SK-N-SH (cell line): ENCODE data around the gene MYH11. TPM values are rescaled to one million over a fixed set of nuclear protein-coding genes. Genes with fewer than 3 reads are reported as not detected.

Source experiments
- CTCF ChIA-PET: fragments of 300-600, 350-600 bp; formaldehyde crosslinking; extraction: SDS; loops from one replicate; lab custom pipeline; 2021; lab: Yijun Ruan, JAX
- POLR2A ChIA-PET: fragments of 350-600 bp; sonication (Branson Sonifier 250); formaldehyde crosslinking; extraction: SDS; loops from one replicate; lab custom pipeline; 2020; ENCODE audit warnings: antibody characterized with exemption, inconsistent platforms; lab: Yijun Ruan, JAX
- DNase-seq: peaks from one replicate; pipeline ENCODE4 v3.0.0; 2012
- H2AFZ ChIP-seq: fragments of 200-600 bp; sonication (generic); 2 replicates; pipeline ENCODE4 v1.8.1; 2016; ENCODE audit warnings: antibody characterized with exemption, mild to moderate bottlenecking, low read depth
- H3F3A ChIP-seq: fragments of 200-600 bp; sonication (generic); replicated peaks from 2 replicates; pipeline ENCODE3; 2016; ENCODE audit warnings: antibody characterized with exemption, mild to moderate bottlenecking; ENCODE audit not compliant: insufficient read depth
- H3K27ac ChIP-seq, 2 experiments: fragments of 200-500 bp in 1 of 2; fragments of 200-600 bp in 1 of 2; sonication (Bioruptor generic) in 1 of 2; sonication (generic), shearing (Covaris generic) in 1 of 2; 2 replicates each; pipeline versions ENCODE4 v1.5.1 to v1.6.1; 2014 to 2016; ENCODE audit warnings: low read depth in 2 of 2, inconsistent platforms in 1 of 2, low read length in 1 of 2, mild to moderate bottlenecking in 1 of 2, mixed read lengths in 1 of 2
- H3K27me3 ChIP-seq: fragments of 200-600 bp; sonication (generic), shearing (Covaris generic); 2 replicates; pipeline ENCODE4 v1.6.1; 2016; ENCODE audit warnings: mixed run types; ENCODE audit not compliant: insufficient read depth
- H3K36me3 ChIP-seq, 2 experiments: fragments of 200-500 bp in 1 of 2; fragments of 200-600 bp in 1 of 2; sonication (Bioruptor generic) in 1 of 2; sonication (generic) in 1 of 2; replicated peaks in 1 of 2; 2 replicates each; pipeline versions ENCODE3 to v1.5.1; 2014 to 2016; ENCODE audit warnings: low read length in 1 of 2, mild to moderate bottlenecking in 1 of 2; ENCODE audit not compliant: insufficient read depth in 2 of 2, control insufficient read depth in 1 of 2
- H3K4me1 ChIP-seq, 2 experiments: fragments of 200-500 bp in 1 of 2; fragments of 200-600 bp in 1 of 2; sonication (Bioruptor generic) in 1 of 2; sonication (generic), shearing (Covaris generic) in 1 of 2; 2 replicates each; pipeline versions ENCODE4 v1.5.1 to v1.6.1; 2014 to 2016; ENCODE audit warnings: low read depth in 1 of 2, low read length in 1 of 2, mixed run types in 1 of 2; ENCODE audit not compliant: insufficient read depth in 2 of 2, control insufficient read depth in 1 of 2
- H3K4me2 ChIP-seq: fragments of 200-600 bp; sonication (generic), shearing (Covaris generic); 2 replicates; pipeline ENCODE4 v1.6.1; 2017; ENCODE audit warnings: mixed run types
- H3K4me3 ChIP-seq, 2 experiments: fragments of 200-500 bp in 1 of 2; fragments of 200-600 bp in 1 of 2; sonication (Bioruptor generic) in 1 of 2; sonication (generic), shearing (Covaris generic) in 1 of 2; 2 replicates each; pipeline versions ENCODE4 v1.5.1 to v1.8.1; 2014 to 2016; ENCODE audit warnings: low read depth in 2 of 2, inconsistent platforms in 1 of 2, low read length in 1 of 2, mild to moderate bottlenecking in 1 of 2, mixed read lengths in 1 of 2, moderate library complexity in 1 of 2
- H3K79me2 ChIP-seq: fragments of 200-600 bp; sonication (generic); 2 replicates; pipeline ENCODE4 v1.8.1; 2017; ENCODE audit warnings: mild to moderate bottlenecking; ENCODE audit not compliant: insufficient read depth
- H3K9ac ChIP-seq: fragments of 200-600 bp; sonication (generic); 2 replicates; pipeline ENCODE4 v1.6.1; 2017; ENCODE audit warnings: mixed run types
- H3K9me2 ChIP-seq: fragments of 200-600 bp; sonication (generic); 2 replicates; pipeline ENCODE4 v1.6.1; 2017; ENCODE audit warnings: mixed run types
- H3K9me3 ChIP-seq: fragments of 200-600 bp; sonication (generic); 2 replicates; pipeline ENCODE4 v1.6.1; 2017; ENCODE audit warnings: mixed run types, mild to moderate bottlenecking, moderate library complexity
- H4K20me1 ChIP-seq: fragments of 200-600 bp; sonication (generic); 2 replicates; pipeline ENCODE4 v1.6.1; 2017; ENCODE audit warnings: mild to moderate bottlenecking, mixed run types; ENCODE audit not compliant: insufficient read depth
- CHD2 ChIP-seq: fragments of 150-350 bp; IDR thresholded peaks from 2 replicates; pipeline ENCODE4 v1.6.1; 2018; ENCODE audit warnings: low read length; ENCODE audit not compliant: partially characterized antibody
- ELF1 ChIP-seq: IDR thresholded peaks from 2 replicates; pipeline ENCODE4 v1.4.0; 2012
- EP300 ChIP-seq, 2 experiments: IDR thresholded peaks; 2 replicates each; pipeline versions ENCODE4 v1.4.0 to v1.6.1; 2012; ENCODE audit warnings: borderline replicate concordance in 1 of 2, low read depth in 1 of 2, low read length in 1 of 2
- EZH2phosphoT487 ChIP-seq: fragments of 200-600 bp; sonication (generic); IDR thresholded peaks from 2 replicates; pipeline ENCODE4 v1.6.1; 2017; ENCODE audit warnings: low read depth, mixed run types, mild to moderate bottlenecking, antibody characterized with exemption, moderate library complexity, borderline replicate concordance
- FOSL2 ChIP-seq: IDR thresholded peaks from 2 replicates; pipeline ENCODE4 v1.4.0; 2012; ENCODE audit warnings: low read depth, mild to moderate bottlenecking, moderate library complexity, borderline replicate concordance
- GABPA ChIP-seq: IDR thresholded peaks from 2 replicates; pipeline ENCODE4 v1.4.0; 2012; ENCODE audit warnings: low read depth, mild to moderate bottlenecking
- JUND ChIP-seq: IDR thresholded peaks from 2 replicates; pipeline ENCODE4 v1.4.0; 2012
- MEF2A ChIP-seq: IDR thresholded peaks from 2 replicates; pipeline ENCODE4 v1.4.0; 2012; ENCODE audit warnings: low read depth, borderline replicate concordance
- MXI1 ChIP-seq: IDR thresholded peaks from 2 replicates; pipeline ENCODE4 v1.6.1; 2012; ENCODE audit warnings: mild to moderate bottlenecking, low read depth, low read length, improper control_type of control experiment
- PBX3 ChIP-seq: IDR thresholded peaks from 2 replicates; pipeline ENCODE4; 2012
- POLR2AphosphoS5 ChIP-seq: IDR thresholded peaks from 2 replicates; pipeline ENCODE4 v1.6.1; 2012; ENCODE audit warnings: low read depth, low read length
- RCOR1 ChIP-seq: fragments of 150-350 bp; IDR thresholded peaks from 2 replicates; pipeline ENCODE4 v1.6.1; 2017; ENCODE audit warnings: antibody characterized with exemption, low read length
- SIN3A ChIP-seq: IDR thresholded peaks from 2 replicates; pipeline ENCODE4 v1.6.1; 2012; ENCODE audit warnings: low read depth, mild to moderate bottlenecking, low read length, moderate library complexity, borderline replicate concordance
- SMC3 ChIP-seq: IDR thresholded peaks from 2 replicates; pipeline ENCODE4 v1.6.1; 2012; ENCODE audit warnings: low read depth, low read length, improper control_type of control experiment
- TAF1 ChIP-seq: IDR thresholded peaks from 2 replicates; pipeline ENCODE4 v1.6.1; 2012; ENCODE audit warnings: low read depth, mild to moderate bottlenecking, low read length, moderate library complexity, borderline replicate concordance
- TCF12 ChIP-seq: IDR thresholded peaks from 2 replicates; pipeline ENCODE4 v1.4.0; 2012
- WGBS: methylation state at CpG from one replicate; pipeline ENCODE4 v1.1.6; 2017; ENCODE audit warnings: low lambda C conversion rate; 5-methylcytosine and 5-hydroxymethylcytosine counted together
- polyA plus RNA-seq, 3 experiments: library from polyadenylated mRNA; depleted of rRNA; stranded (reverse); fragments of >200 nt; gene quantifications; 2 replicates each; pipeline ENCODE4 v1.2.3, GENCODE V29; 2012
- TF ChIP-seq, protein P1 (sequence below): IDR thresholded peaks from 2 replicates; pipeline ENCODE4 v1.6.1; 2012; ENCODE audit warnings: mild to moderate bottlenecking, low read depth, low read length, moderate library complexity
- TF ChIP-seq, protein P2 (sequence below): IDR thresholded peaks from 2 replicates; pipeline ENCODE4 v1.4.0; 2012; ENCODE audit warnings: low read depth

Gene MYH11
- polyA plus RNA-seq, 1 of the 3 experiments (the other 2 are of a cell fraction): 0.02 TPM

- Histone ChIP-seq H3K4me1 (no peaks in the 10 kb centered on the region), H3K9ac (no peak overlapping the region), H4K20me1 (no peaks in the 10 kb centered on the region), H2AFZ (no peak overlapping the region), H3K4me2 (no peak overlapping the region), H3K9me3 (no peaks in the 10 kb centered on the region; the same call in 1 of the 2 replicates), H3F3A (no peaks in the 10 kb centered on the region), H3K4me3 (no peak overlapping the region), H3K27ac (no peak overlapping the region), H3K9me2 (no peaks in the 10 kb centered on the region), H3K79me2 (no peaks in the 10 kb centered on the region), H3K36me3 (no peaks in the 10 kb centered on the region), H3K27me3 (no peaks in the 10 kb centered on the region; the same call in 1 of the 2 replicates)
- no peak for DNase-seq
- TF ChIP-seq TCF12 (no peak), ELF1 (no peak), TAF1 (no peak)
- POLR2A ChIA-PET: no interaction called here
- 12% methylated on average over 3 of the region's 5 CpGs for WGBS
- CTCF ChIA-PET: interaction anchor here (1.2 kb wide), 1 partner anchor 23 kb away, joined by 6 read pairs; no protein-coding TSS in a partner anchor
These were observed 58.2 kb downstream of the MYH11 start for GRCh38 chr16:15798671-15799070.

DNA sequence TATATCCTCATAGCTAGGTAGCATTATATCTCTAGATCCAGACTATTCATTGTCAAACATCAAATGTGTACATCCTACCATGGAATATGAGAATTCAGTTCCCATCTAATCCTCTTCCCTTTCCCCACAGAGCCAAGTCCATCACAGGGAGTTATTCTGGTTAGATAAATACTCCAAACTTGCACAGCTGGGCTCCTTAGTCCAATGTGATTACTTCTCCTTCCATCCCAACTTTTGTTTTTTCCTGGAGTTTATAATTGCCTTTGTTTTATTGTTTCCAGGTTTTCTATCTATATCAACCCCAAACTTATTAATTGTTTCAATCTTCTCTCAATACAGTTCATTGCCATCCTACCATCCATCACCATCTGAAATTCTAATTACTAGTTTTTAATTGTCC lies 59.9 kb downstream of the MYH11 start:
- Histone ChIP-seq H3F3A (no peaks in the 10 kb centered on the region), H3K9me2 (no peaks in the 10 kb centered on the region), H3K4me3 (no peak overlapping the region), H4K20me1 (no peaks in the 10 kb centered on the region), H3K4me2 (no peak overlapping the region), H3K79me2 (no peaks in the 10 kb centered on the region), H3K9ac (no peak overlapping the region), H3K36me3 (no peaks in the 10 kb centered on the region), H3K27me3 (no peaks in the 10 kb centered on the region; the same call in 1 of the 2 replicates), H3K4me1 (no peaks in the 10 kb centered on the region), H3K27ac (no peak overlapping the region), H3K9me3 (no peaks in the 10 kb centered on the region; the same call in 1 of the 2 replicates), H2AFZ (no peak overlapping the region)
- TF ChIP-seq MEF2A (no peak), SMC3 (no peak)
- no peak for DNase-seq
- CTCF ChIA-PET: interaction anchor here (1.5 to 1.7 kb wide), 2 partner anchors 25 to 31 kb away, joined by 5 read pairs; no protein-coding TSS in a partner anchor
- POLR2A ChIA-PET: no interaction called here

- Histone ChIP-seq H3K4me3 (no peak overlapping the region), H2AFZ (no peak overlapping the region), H3K4me2 (no peak overlapping the region), H4K20me1 (no peaks in the 10 kb centered on the region), H3K4me1 (no peaks in the 10 kb centered on the region), H3K9ac (no peak overlapping the region), H3K27ac (no peak overlapping the region), H3K27me3 (no peaks in the 10 kb centered on the region), H3K9me3 (no peaks in the 10 kb centered on the region; the same call in 1 of the 2 replicates), H3F3A (no peaks in the 10 kb centered on the region), H3K79me2 (no peaks in the 10 kb centered on the region), H3K9me2 (no peaks in the 10 kb centered on the region), H3K36me3 (no peaks in the 10 kb centered on the region)
- no peak for TF ChIP-seq EP300 (IDR thresholded peaks at IDR 0.05; ENCODE audit: borderline replicate concordance in 1 of 2, low read depth in 1 of 2, low read length in 1 of 2)
- no peak for TF ChIP-seq RCOR1
- no peak for TF ChIP-seq ELF1
- TF ChIP-seq, protein P1, sequence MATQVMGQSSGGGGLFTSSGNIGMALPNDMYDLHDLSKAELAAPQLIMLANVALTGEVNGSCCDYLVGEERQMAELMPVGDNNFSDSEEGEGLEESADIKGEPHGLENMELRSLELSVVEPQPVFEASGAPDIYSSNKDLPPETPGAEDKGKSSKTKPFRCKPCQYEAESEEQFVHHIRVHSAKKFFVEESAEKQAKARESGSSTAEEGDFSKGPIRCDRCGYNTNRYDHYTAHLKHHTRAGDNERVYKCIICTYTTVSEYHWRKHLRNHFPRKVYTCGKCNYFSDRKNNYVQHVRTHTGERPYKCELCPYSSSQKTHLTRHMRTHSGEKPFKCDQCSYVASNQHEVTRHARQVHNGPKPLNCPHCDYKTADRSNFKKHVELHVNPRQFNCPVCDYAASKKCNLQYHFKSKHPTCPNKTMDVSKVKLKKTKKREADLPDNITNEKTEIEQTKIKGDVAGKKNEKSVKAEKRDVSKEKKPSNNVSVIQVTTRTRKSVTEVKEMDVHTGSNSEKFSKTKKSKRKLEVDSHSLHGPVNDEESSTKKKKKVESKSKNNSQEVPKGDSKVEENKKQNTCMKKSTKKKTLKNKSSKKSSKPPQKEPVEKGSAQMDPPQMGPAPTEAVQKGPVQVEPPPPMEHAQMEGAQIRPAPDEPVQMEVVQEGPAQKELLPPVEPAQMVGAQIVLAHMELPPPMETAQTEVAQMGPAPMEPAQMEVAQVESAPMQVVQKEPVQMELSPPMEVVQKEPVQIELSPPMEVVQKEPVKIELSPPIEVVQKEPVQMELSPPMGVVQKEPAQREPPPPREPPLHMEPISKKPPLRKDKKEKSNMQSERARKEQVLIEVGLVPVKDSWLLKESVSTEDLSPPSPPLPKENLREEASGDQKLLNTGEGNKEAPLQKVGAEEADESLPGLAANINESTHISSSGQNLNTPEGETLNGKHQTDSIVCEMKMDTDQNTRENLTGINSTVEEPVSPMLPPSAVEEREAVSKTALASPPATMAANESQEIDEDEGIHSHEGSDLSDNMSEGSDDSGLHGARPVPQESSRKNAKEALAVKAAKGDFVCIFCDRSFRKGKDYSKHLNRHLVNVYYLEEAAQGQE: no peak
- no peak for TF ChIP-seq JUND
- TF ChIP-seq, protein P2, sequence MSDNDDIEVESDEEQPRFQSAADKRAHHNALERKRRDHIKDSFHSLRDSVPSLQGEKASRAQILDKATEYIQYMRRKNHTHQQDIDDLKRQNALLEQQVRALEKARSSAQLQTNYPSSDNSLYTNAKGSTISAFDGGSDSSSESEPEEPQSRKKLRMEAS: no peak
- TF ChIP-seq CHD2: no peak
- no peak for TF ChIP-seq PBX3
- TF ChIP-seq EZH2phosphoT487: no peak
- no peak for TF ChIP-seq POLR2AphosphoS5
- no peak for TF ChIP-seq SIN3A
- TF ChIP-seq FOSL2: no peak
- no peak for TF ChIP-seq MXI1
- no peak for TF ChIP-seq GABPA
- POLR2A ChIA-PET: no interaction called here
- WGBS: 53% methylated on average over 1 of the region's 1 CpG
- DNase-seq: no peak
- CTCF ChIA-PET: interaction anchor here (1.5 kb wide), 1 partner anchor 26 kb away, joined by 5 read pairs; no protein-coding TSS in a partner anchor
These were observed 61.2 kb downstream of the MYH11 start for GRCh38 chr16:15795615-15796014.
